GM18951 (cell line): ENCODE data around the gene L3MBTL4.

Source experiments
- POLR2A ChIP-seq: IDR thresholded peaks from 4 replicates; pipeline ENCODE4 v1.6.1; 2011; ENCODE audit warnings: mild to moderate bottlenecking; ENCODE audit not compliant: insufficient read length, insufficient read depth; ENCODE audit errors: extremely low read depth
- in situ Hi-C: fragments of 300-500 bp; cut with MboI; formaldehyde crosslinking; loops from one replicate; pipeline ENCODE4 v1.12.0; 2022; ENCODE audit warnings: low sequenced_read_pairs, mixed read lengths, inconsistent platforms; ENCODE audit not compliant: unreplicated experiment

L3MBTL4 gene

GRCh38 chr18:6022845-6023244 lies 391.9 kb downstream of the L3MBTL4 start:
- no peak for TF ChIP-seq POLR2A

DNA sequence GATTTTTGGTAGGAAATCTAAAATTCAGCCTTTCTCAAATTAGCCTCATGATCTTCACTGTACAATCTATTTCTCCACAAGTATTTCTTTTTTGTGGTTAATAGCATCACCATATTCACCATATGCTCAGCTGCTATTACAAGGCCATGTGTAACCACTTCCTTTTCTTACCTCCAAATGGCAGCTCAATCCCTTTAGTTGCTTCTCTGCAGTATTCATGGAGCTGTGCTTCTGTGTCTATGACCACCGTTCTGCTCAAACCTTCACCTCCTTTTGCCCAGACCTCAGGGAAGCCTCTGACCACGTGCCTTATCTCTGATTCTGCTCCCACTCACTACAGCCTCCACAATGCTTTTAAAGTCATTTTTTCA lies 392.7 kb downstream of the L3MBTL4 start:
- TF ChIP-seq POLR2A = no peak
- in situ Hi-C loops = no loop called here

More at GRCh38 chr18:6022845-6023244, 391.9 kb downstream of the L3MBTL4 start:
- in situ Hi-C loops = no loop called here

DNA sequence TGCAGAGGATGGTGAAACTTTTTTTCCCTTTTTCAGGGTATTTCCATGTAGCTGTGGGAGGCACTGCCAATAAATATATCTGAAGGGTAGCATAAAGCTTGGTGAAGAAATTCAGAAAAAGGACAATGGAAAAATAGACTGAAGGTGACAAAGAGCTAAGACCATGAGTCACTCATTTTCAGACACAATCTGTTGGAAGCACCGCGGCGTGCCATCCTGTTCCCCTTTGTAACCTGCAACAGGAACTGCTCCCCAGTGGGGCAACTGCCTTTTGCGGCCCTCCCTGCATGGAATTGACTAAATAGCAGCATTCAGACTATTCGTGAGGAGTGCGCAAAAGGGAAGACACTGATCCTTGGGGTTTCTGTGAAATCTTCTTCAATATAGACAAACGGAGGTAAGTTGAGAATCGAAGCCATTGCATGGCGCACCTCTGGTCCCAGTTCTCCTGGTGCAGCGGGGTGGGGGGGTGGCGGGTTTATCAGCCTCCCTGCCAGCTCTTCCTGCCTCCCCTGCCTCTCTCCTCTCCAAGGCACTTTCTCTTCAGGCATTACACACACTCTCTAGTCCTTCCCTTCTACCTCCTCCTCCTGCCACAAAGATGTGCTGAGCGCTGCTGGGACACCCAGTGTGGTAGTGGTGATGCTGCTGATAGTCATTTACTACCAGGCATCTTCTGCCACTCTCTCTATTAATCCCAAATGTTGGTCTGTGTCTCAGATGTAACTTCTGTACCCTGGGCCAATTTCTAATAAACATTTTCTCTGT lies 393.2 kb downstream of the L3MBTL4 start:
- in situ Hi-C loops = no loop called here
- no peak for TF ChIP-seq POLR2A

DNA sequence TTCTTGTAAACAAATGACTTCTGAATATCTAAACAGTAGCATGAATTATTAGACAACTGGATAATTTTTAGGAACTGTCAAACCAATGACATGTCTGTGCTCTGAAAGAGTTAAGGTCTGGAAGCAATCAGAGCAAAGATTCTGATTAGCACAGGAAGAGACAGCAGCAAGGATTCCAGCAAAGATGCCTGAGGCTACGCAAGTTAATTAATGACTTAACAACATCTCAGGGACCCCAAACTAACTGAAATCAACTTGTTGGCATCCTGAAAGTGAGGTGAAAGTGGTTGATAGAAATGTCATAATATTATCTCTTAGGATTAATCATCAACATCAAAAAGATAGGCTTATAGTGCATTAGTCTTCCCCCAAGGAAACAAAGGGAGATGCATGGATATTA lies 396.0 kb downstream of the L3MBTL4 start:
- in situ Hi-C loops = no loop called here
- TF ChIP-seq POLR2A = no peak

DNA sequence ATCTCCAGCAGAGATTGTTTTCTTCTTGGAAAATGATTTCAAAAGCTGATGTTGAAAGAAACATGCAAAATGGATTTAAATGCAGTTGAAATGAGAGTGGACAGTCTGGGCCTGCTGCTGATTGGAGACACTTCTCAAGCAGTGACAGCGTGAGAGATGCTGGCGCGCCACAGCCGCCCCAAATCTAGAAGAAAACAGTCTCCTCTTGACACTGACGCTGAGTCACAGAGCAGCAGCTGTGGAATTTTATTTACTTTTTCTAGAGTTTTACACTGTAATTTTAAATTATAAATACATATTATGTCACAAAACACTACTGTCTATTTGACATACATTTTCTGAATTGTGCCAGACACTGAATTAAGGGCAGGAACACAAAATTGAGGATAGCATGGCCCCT lies 397.5 kb downstream of the L3MBTL4 start:
- in situ Hi-C loops = no loop called here
- TF ChIP-seq POLR2A = no peak

DNA sequence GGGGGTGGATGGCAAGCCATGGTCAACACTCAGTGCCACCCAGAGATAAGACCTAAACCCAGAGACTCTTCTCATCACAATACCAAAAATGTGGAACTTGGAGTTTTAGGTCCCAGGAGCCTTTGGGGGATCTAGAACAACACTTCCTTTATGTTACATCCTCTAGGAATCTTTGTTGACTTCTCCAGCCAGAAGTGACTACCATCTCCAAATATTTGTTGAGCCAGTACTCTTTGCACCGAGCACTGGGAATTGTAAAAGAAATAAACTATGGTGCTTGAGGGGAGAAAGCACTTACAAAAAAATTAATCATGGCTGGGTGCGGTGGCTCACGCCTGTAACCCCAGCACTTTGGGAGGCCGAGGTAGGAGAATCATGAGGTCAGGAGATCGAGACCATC lies 399.3 kb downstream of the L3MBTL4 start:
- in situ Hi-C loops = no loop called here
- no peak for TF ChIP-seq POLR2A

GRCh38 chr18:6013171-6013810 lies 401.4 kb downstream of the L3MBTL4 start:
- TF ChIP-seq POLR2A = no peak
- in situ Hi-C loops = no loop called here

- in situ Hi-C loops = no loop called here
- TF ChIP-seq POLR2A = no peak
These were observed 403.8 kb downstream of the L3MBTL4 start for GRCh38 chr18:6010921-6011320.

- in situ Hi-C loops = no loop called here
- TF ChIP-seq POLR2A = no peak
These were observed 404.4 kb downstream of the L3MBTL4 start for GRCh38 chr18:6010284-6010683.

- in situ Hi-C loops = no loop called here
- no peak for TF ChIP-seq POLR2A
These were observed 405.0 kb downstream of the L3MBTL4 start for GRCh38 chr18:6009756-6010155.

GRCh38 chr18:6004683-6005082 lies 410.0 kb downstream of the L3MBTL4 start:
- in situ Hi-C loops = no loop called here

GRCh38 chr18:6004119-6004518 lies 410.6 kb downstream of the L3MBTL4 start:
- in situ Hi-C loops = no loop called here
- TF ChIP-seq POLR2A = no peak

More at GRCh38 chr18:6004683-6005082, 410.0 kb downstream of the L3MBTL4 start:
- no peak for TF ChIP-seq POLR2A

DNA sequence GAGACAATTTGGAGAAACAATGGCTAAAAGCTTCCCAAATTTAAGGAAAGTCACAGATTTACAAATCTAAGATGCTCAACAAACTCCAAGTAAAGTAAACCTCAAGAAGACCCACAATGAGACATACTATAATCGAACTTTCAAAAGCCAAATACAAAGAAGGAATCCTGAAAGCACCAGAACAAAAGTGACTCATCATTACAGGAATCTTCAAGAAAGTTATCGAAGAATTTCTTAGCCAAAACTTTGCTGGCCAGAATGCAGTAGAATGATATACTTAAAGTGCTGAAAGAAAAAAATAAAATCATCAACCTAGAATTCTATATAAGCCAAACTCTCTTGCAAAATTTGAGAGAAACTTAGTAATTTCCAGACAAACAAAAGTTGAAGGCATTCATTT lies 412.8 kb downstream of the L3MBTL4 start:
- no peak for TF ChIP-seq POLR2A
- in situ Hi-C loops = no loop called here

DNA sequence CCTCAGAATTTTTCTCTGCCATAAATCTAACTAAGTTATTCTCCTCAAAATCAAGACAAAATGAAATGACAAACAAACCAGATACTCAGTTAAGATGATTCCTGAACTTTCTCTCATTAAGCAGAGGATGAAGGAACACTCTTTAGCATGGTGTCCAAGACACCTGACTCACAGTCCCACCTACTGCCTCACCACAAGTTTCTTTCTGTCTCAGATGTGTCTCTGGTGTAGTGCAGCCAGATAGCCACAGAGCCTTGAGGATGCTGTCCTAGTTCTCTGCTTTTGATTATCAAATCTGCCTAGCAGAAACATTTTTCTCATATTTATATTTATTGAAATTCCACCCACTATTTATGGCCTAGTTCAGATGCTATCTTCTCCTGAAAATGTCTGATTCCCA lies 415.8 kb downstream of the L3MBTL4 start:
- no peak for TF ChIP-seq POLR2A

GRCh38 chr18:5998166-5998881 lies 416.4 kb downstream of the L3MBTL4 start:
- TF ChIP-seq POLR2A = no peak
- in situ Hi-C loops = no loop called here

More for the DNA sequence above, 415.8 kb downstream of the L3MBTL4 start:
- in situ Hi-C loops = no loop called here
